Left lung (tissue), 10 donors: ENCODE results near the gene EPHA4. TPM values are rescaled to one million over a fixed set of nuclear protein-coding genes. Genes with fewer than 3 reads are reported as not detected.

ENCODE experiments used
- ATAC-seq: fragments of 200-7000 bp; cut with Tn5 transposase; one replicate; pipeline ENCODE4 v1.9.1; 2020; ENCODE audit warnings: moderate library complexity
- DNase-seq, 4 donors: peaks; one replicate each; pipeline ENCODE4 v3.0.0-alpha.2; 2013 to 2020
- H3K27ac ChIP-seq, 2 donors: fragments of 200-600 bp; sonication (generic) in 1 of 2; one replicate each; pipeline versions ENCODE4 v1.5.0 to v1.8.0; 2020 to 2021
- H3K27me3 ChIP-seq, 2 donors: fragments of 200-600 bp; sonication (generic) in 1 of 2; one replicate each; pipeline versions ENCODE4 v1.5.0 to v1.8.0; 2020 to 2021
- H3K36me3 ChIP-seq, 2 donors: fragments of 200-600 bp; sonication (generic) in 1 of 2; one replicate each; pipeline versions ENCODE4 v1.5.0 to v1.8.0; 2020 to 2021
- H3K4me1 ChIP-seq, 2 donors: fragments of 200-600 bp; one replicate each; pipeline ENCODE4 v1.8.0; 2021
- H3K4me3 ChIP-seq, 2 donors: fragments of 200-600 bp; sonication (generic) in 1 of 2; one replicate each; pipeline versions ENCODE4 v1.5.0 to v1.8.0; 2020 to 2021; ENCODE audit warnings: mild to moderate bottlenecking in 1 of 2
- H3K9me3 ChIP-seq, 2 donors: fragments of 200-600 bp; sonication (generic) in 1 of 2; one replicate each; pipeline versions ENCODE4 v1.5.0 to v1.8.0; 2020 to 2021
- intact Hi-C, 2 donors: fragments of 100-400 bp; cut with DNase I; formaldehyde crosslinking; loops; one replicate each; pipeline versions ENCODE4 v1.11.2 to v1.14.2; 2022
- polyA plus RNA-seq, 6 donors: library from polyadenylated mRNA; unstranded; fragments of 120-200 nt; gene quantifications; one replicate each; pipeline ENCODE4 v1.2.1, GENCODE V29; 2013; ENCODE audit not compliant: insufficient read length in 6 of 6
- total RNA-seq, 2 donors: library from RNA; stranded (reverse); fragmentation: NEBNext Ultra II Directional; extraction: Animal tissue kit (Norgen Biotek cat#: 25700); gene quantifications; one replicate each; pipeline ENCODE4 v1.2.1, GENCODE V29; 2021
- TF ChIP-seq, protein P1 (sequence below), 2 donors: fragments of 200-600 bp; sonication (generic) in 1 of 2; IDR thresholded peaks; one replicate each; pipeline versions ENCODE4 v1.5.0 to v1.8.0; 2021; ENCODE audit warnings: antibody characterized with exemption in 2 of 2
- donor health status: DM: no; HTN: yes; CAD: no.
- donor health status: DM: no; HTN: no; CAD: no.

EPHA4 gene
- total and polyA plus RNA-seq, 8 donors: 17.7 to 41.0 (median 24.8) TPM

DNA sequence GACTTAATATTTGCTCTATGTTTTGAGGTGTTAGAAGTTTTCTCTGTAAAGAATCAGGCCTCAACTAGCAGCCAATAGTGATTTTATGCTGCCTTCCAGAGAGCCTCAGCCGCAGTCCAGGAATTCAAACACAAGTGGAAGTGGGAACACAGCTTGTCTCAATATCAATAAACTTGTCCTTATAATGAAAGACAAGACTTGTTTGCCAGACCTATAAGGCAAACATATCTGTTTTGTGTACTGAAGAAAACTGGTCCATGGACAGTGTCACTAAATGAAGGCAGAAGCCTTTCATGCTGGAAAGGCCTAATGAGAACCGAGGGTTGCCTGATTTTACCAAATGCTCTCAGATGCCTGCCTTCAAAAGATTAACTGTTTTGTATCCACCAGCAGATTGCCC is 182.2 kb downstream of the EPHA4 start:
- Histone ChIP-seq H3K9me3 (no peaks in the 10 kb centered on the region), H3K27me3 (no peaks in the 10 kb centered on the region), H3K27ac (no peak overlapping the region), H3K36me3 (no peaks in the 10 kb centered on the region), H3K4me1 (no peaks in the 10 kb centered on the region), H3K4me3 (no peak overlapping the region)
- DNase-seq: no peak
- intact Hi-C loops: no loop called here
- no peak for ATAC-seq
- TF ChIP-seq, protein P1, sequence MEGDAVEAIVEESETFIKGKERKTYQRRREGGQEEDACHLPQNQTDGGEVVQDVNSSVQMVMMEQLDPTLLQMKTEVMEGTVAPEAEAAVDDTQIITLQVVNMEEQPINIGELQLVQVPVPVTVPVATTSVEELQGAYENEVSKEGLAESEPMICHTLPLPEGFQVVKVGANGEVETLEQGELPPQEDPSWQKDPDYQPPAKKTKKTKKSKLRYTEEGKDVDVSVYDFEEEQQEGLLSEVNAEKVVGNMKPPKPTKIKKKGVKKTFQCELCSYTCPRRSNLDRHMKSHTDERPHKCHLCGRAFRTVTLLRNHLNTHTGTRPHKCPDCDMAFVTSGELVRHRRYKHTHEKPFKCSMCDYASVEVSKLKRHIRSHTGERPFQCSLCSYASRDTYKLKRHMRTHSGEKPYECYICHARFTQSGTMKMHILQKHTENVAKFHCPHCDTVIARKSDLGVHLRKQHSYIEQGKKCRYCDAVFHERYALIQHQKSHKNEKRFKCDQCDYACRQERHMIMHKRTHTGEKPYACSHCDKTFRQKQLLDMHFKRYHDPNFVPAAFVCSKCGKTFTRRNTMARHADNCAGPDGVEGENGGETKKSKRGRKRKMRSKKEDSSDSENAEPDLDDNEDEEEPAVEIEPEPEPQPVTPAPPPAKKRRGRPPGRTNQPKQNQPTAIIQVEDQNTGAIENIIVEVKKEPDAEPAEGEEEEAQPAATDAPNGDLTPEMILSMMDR (IDR thresholded peaks at IDR 0.05): no peak

GRCh38 chr2:221389421-221389820 is 182.7 kb downstream of the EPHA4 start:
- intact Hi-C loops: no loop called here
- TF ChIP-seq, protein P1 (IDR thresholded peaks at IDR 0.05): no peak
- no peak for DNase-seq

DNA sequence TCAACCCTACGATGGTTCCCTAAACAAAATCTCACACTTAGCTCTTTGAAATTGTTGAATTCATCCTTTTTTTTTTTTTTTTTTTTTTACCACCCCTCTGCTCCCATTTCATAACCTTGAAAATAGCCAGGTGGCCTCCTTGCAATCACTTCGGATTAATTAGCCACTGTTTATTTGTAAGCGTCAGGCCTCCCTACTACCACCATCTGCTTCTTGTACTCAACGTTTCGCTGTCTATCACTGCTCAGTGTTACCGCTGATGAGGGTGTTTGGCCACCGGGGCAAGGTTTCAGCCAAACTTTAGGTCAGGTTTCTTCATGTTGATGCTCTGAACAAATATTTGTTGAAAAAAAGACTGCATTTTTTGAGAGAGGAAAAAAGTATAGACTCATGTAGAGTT is 183.2 kb downstream of the EPHA4 start:
- TF ChIP-seq, protein P1 (IDR thresholded peaks at IDR 0.05): no peak
- H3K4me1 ChIP-seq: no peaks in the 10 kb centered on the region
- H3K27ac ChIP-seq: no peak overlapping the region
- no peaks in the 10 kb centered on the region for H3K36me3 ChIP-seq
- no peaks in the 10 kb centered on the region for H3K9me3 ChIP-seq
- H3K27me3 ChIP-seq: no peaks in the 10 kb centered on the region
- intact Hi-C loops: no loop called here
- DNase-seq (no peak), ATAC-seq (no peak)
- H3K4me3 ChIP-seq: no peak overlapping the region

More at GRCh38 chr2:221389421-221389820, 182.7 kb downstream of the EPHA4 start:
- Histone ChIP-seq H3K36me3 (no peaks in the 10 kb centered on the region), H3K9me3 (no peaks in the 10 kb centered on the region), H3K27ac (no peak overlapping the region), H3K27me3 (no peaks in the 10 kb centered on the region), H3K4me1 (no peaks in the 10 kb centered on the region), H3K4me3 (no peak overlapping the region)
- no peak for ATAC-seq

- ATAC-seq (no peak), DNase-seq (no peak)
- no peaks in the 10 kb centered on the region for H3K9me3 ChIP-seq
- intact Hi-C loops: no loop called here
- no peak overlapping the region for H3K4me3 ChIP-seq
- no peaks in the 10 kb centered on the region for H3K36me3 ChIP-seq
- no peak overlapping the region for H3K27ac ChIP-seq
- H3K27me3 ChIP-seq: no peaks in the 10 kb centered on the region
- no peaks in the 10 kb centered on the region for H3K4me1 ChIP-seq
- TF ChIP-seq, protein P1 (IDR thresholded peaks at IDR 0.05): no peak
Measured at GRCh38 chr2:221385716-221386115, 186.4 kb downstream of the EPHA4 start.

DNA sequence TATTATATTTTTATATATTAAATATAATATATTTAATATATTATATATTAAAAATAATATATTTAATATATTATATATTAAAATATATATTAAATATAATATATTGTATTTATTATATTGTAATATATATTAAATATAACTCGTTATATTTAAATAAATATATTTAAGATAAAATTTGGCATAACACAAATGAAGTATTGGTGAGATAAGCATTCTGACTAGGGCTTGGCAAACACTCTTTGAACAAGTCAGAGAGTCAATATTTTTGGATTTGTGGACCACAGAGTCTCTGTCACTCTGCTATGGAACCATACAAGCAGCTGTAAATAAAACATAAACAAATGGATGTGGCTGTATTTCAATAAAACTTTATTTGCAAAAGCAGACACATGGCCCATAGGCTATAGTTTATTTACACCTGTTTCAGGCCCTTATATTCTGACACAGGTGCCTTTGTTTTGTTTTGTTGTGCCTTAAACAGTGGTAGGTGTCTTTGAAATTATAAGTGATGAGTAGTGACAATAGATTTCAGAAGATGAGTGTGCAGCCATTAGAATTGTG is 190.1 kb downstream of the EPHA4 start:
- ATAC-seq (no peak), DNase-seq (no peak)
- intact Hi-C loops: no loop called here
- no peak overlapping the region for H3K27ac ChIP-seq
- TF ChIP-seq, protein P1 (IDR thresholded peaks at IDR 0.05): no peak
- H3K4me1 ChIP-seq: no peaks in the 10 kb centered on the region
- H3K4me3 ChIP-seq: no peak overlapping the region
- H3K9me3 ChIP-seq: no peaks in the 10 kb centered on the region
- H3K36me3 ChIP-seq: no peaks in the 10 kb centered on the region
- no peaks in the 10 kb centered on the region for H3K27me3 ChIP-seq
